Parietal lobe (tissue), 1 donor: ENCODE data around the gene CUL3. TPM values are rescaled to one million over a fixed set of nuclear protein-coding genes. Genes with fewer than 3 reads are reported as not detected.

Experiments
- total RNA-seq: library from RNA; depleted of rRNA; stranded (reverse); fragments of >200 nt; gene quantifications from one replicate; pipeline ENCODE4 v1.2.3, GENCODE V29; 2014

The CUL3 gene
- total RNA-seq, result 145 TPM

DNA sequence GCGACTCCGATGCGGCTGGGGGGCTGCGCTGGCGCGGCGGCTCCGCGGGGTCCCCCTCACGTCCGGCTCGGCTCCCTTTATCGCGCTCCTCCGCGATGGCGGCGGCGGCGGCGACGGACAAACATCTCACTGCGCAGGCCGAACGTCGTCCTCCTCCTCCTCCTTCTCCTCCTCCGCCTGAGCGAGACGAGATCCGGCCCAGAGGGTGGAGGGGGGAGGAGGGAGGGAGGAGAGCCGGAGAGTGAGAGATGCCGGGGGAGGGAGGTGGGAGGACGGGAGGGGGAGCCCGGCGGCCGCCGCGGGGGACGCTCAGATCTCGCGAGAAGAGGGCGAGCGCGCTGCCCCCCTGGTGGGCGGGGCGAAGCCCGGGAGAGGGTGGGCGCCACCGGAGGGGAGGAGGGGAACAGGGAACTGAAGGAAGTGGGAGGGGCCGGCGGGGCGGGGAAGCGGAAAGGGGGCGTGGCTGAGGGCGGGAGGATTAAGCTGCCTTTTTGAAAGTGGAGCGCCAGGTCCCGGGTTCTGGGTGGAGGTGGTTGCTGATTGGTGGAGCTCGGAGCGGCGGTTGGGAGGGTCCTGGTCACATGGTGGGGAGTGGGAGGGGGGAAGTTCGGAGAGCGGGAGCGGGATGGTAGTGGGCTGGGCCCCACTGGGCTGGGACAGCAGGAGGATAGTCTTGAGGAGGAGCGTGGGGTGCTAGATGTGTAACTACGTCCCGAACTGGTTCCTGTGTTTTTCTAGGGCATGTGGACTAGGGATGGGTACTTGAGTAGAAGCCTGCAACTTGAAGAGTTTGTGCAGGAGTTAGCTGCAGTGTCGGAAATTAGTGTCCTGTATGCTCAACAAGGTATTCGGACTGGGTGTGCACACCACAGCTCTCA is at the start of gene CUL3:
Gene CUL3 (minus strand): TSS at position 153 of the 878 bp plus-strand sequence. CDS start 354 bp downstream, outside the sequence.

Other genes with a start within 250 kb of the CUL3 start
- 6.9 TPM for gene FAM124B, start 183.3 kb downstream of the CUL3 start, total RNA-seq
- not detected for gene CCDC195, start 131.0 kb upstream of the CUL3 start, total RNA-seq